Liver (tissue), 9 donors: ENCODE results near the gene ZNF488. TPM values are rescaled to one million over a fixed set of nuclear protein-coding genes. Genes with fewer than 3 reads are reported as not detected.

Source experiments
- DNase-seq: peaks from one replicate; pipeline ENCODE4 v3.0.0-alpha.2; 2017; ENCODE audit warnings: low spot score
- H3K27ac ChIP-seq, 2 donors: one replicate each; pipeline ENCODE4 v1.7.0; 2013; ENCODE audit warnings: inconsistent platforms in 2 of 2, low read length in 2 of 2, control low read depth in 1 of 2, low read depth in 1 of 2, mild to moderate bottlenecking in 1 of 2
- H3K27me3 ChIP-seq, 4 donors: one replicate each; pipeline versions ENCODE4 v1.6.1 to v1.7.0; 2013; ENCODE audit warnings: low read length in 3 of 4, inconsistent platforms in 1 of 4, mild to moderate bottlenecking in 1 of 4, moderate library complexity in 1 of 4; ENCODE audit not compliant: control insufficient read depth in 4 of 4, insufficient read depth in 4 of 4
- H3K36me3 ChIP-seq, 4 donors: one replicate each; pipeline versions ENCODE4 v1.6.1 to v1.7.0; 2013; ENCODE audit warnings: low read length in 3 of 4, mild to moderate bottlenecking in 3 of 4, low read depth in 1 of 4, moderate library complexity in 1 of 4; ENCODE audit not compliant: control insufficient read depth in 4 of 4, insufficient read depth in 3 of 4
- H3K4me1 ChIP-seq, 4 donors: one replicate each; pipeline versions ENCODE4 v1.6.1 to v1.7.0; 2013; ENCODE audit warnings: low read length in 3 of 4, mild to moderate bottlenecking in 3 of 4, moderate library complexity in 1 of 4; ENCODE audit not compliant: control insufficient read depth in 4 of 4, insufficient read depth in 4 of 4
- H3K4me3 ChIP-seq, 3 donors: one replicate each; pipeline versions ENCODE4 v1.6.1 to v1.7.0; 2013; ENCODE audit warnings: low read length in 3 of 3, control low read depth in 1 of 3, low read depth in 1 of 3, mild to moderate bottlenecking in 1 of 3
- H3K9ac ChIP-seq, 2 donors: one replicate each; pipeline ENCODE4 v1.7.0; 2013; ENCODE audit warnings: low read length in 2 of 2, mild to moderate bottlenecking in 2 of 2, moderate library complexity in 2 of 2, control low read depth in 1 of 2, low read depth in 1 of 2
- H3K9me3 ChIP-seq, 4 donors: one replicate each; pipeline versions ENCODE4 v1.6.1 to v1.7.0; 2013; ENCODE audit warnings: low read length in 3 of 4; ENCODE audit not compliant: control insufficient read depth in 4 of 4
- CTCF ChIP-seq: fragments of 150-350 bp; IDR thresholded peaks from 2 replicates; pipeline ENCODE4 v1.5.1; 2017; ENCODE audit warnings: improper control_type of control experiment, low read depth, low read length; ENCODE audit not compliant: missing input control
- EGR1 ChIP-seq, 2 donors: IDR thresholded peaks; 2 replicates each; pipeline ENCODE4 v1.6.1; 2016 to 2018; ENCODE audit warnings: antibody characterized with exemption in 2 of 2, low read depth in 2 of 2
- FOXA1 ChIP-seq: IDR thresholded peaks from 2 replicates; pipeline ENCODE4 v1.6.1; 2016; ENCODE audit warnings: antibody characterized with exemption
- FOXA2 ChIP-seq: IDR thresholded peaks from 2 replicates; pipeline ENCODE4 v1.6.1; 2016; ENCODE audit warnings: antibody characterized with exemption
- GABPA ChIP-seq, 2 donors: IDR thresholded peaks in 1 of 2; conservative IDR thresholded peaks in 1 of 2; 2 replicates each; pipeline ENCODE4 v1.6.1; 2016; ENCODE audit warnings: antibody characterized with exemption in 2 of 2, mild to moderate bottlenecking in 1 of 2, moderate library complexity in 1 of 2
- HNF4A ChIP-seq, 2 donors: conservative IDR thresholded peaks; 2 replicates each; pipeline ENCODE4 v1.6.1; 2016; ENCODE audit warnings: antibody characterized with exemption in 2 of 2, mild to moderate bottlenecking in 2 of 2
- JUND ChIP-seq, 2 donors: IDR thresholded peaks; 2 replicates each; pipeline ENCODE4 v1.6.1; 2016; ENCODE audit warnings: antibody characterized with exemption in 2 of 2
- MAX ChIP-seq: IDR thresholded peaks from 2 replicates; pipeline ENCODE4 v1.6.1; 2016; ENCODE audit warnings: antibody characterized with exemption
- NR2F2 ChIP-seq: IDR thresholded peaks from 2 replicates; pipeline ENCODE4 v1.6.1; 2016; ENCODE audit warnings: antibody characterized with exemption
- RAD21 ChIP-seq, 2 donors: IDR thresholded peaks; 2 replicates each; pipeline ENCODE4 v1.6.1; 2016; ENCODE audit warnings: antibody characterized with exemption in 2 of 2, mild to moderate bottlenecking in 2 of 2
- REST ChIP-seq: IDR thresholded peaks from 2 replicates; pipeline ENCODE4 v1.6.1; 2016; ENCODE audit warnings: antibody characterized with exemption, mild to moderate bottlenecking
- RXRA ChIP-seq, 2 donors: IDR thresholded peaks; 2 replicates each; pipeline ENCODE4 v1.6.1; 2017 to 2018; ENCODE audit warnings: antibody characterized with exemption in 2 of 2, mild to moderate bottlenecking in 1 of 2
- SP1 ChIP-seq: IDR thresholded peaks from 2 replicates; pipeline ENCODE4 v1.6.1; 2018; ENCODE audit warnings: antibody characterized with exemption, mild to moderate bottlenecking
- TAF1 ChIP-seq: conservative IDR thresholded peaks from 2 replicates; pipeline ENCODE4 v1.6.1; 2016; ENCODE audit warnings: antibody characterized with exemption, mild to moderate bottlenecking
- YY1 ChIP-seq: IDR thresholded peaks from 2 replicates; pipeline ENCODE4 v1.6.1; 2016; ENCODE audit warnings: antibody characterized with exemption, mild to moderate bottlenecking
- ZBTB33 ChIP-seq: IDR thresholded peaks from 2 replicates; pipeline ENCODE4 v1.6.1; 2016; ENCODE audit warnings: antibody characterized with exemption
- WGBS: extraction: QIAGEN DNeasy Blood & Tissue Kit; methylation state at CpG from one replicate; pipeline ENCODE4 v1.1.7; 2013; 5-methylcytosine and 5-hydroxymethylcytosine counted together
- polyA plus RNA-seq, 2 donors: library from polyadenylated mRNA; stranded (reverse) in 1 of 2; unstranded in 1 of 2; fragments of 200-250 nt in 1 of 2; fragments of >200 nt in 1 of 2; fragmentation: Nextera tagmentation in 1 of 2; extraction: Ambion mirVana in 1 of 2; gene quantifications; one replicate each; pipeline versions ENCODE4 v1.2.1 to v1.2.3, GENCODE V29; 2013 to 2015
- total RNA-seq, 2 donors: library from RNA; depleted of rRNA; stranded (reverse); fragments of >200 nt; gene quantifications; one replicate each; pipeline ENCODE4 v1.2.3, GENCODE V29; 2014
- donor health status: healthy.
- donor health status: healthy.
- donor health status: healthy.
- donor health status: healthy.
- donor health status: healthy.

Gene ZNF488
- total and polyA plus RNA-seq, 4 donors, result 0.02 to 0.09 TPM; not detected in 2

- TF ChIP-seq NR2F2, result no peak
- TF ChIP-seq FOXA1, result no peak
- no peak for TF ChIP-seq MAX
- no peak for TF ChIP-seq CTCF
- no peak for TF ChIP-seq EGR1 (IDR thresholded peaks at IDR 0.05; ENCODE audit: low read depth in 2 of 2)
- no peak for TF ChIP-seq SP1
- no peak for TF ChIP-seq HNF4A (conservative IDR thresholded peaks at IDR 0.05)
- no peak for TF ChIP-seq REST
- TF ChIP-seq YY1, result no peak
- no peak for TF ChIP-seq RAD21 (IDR thresholded peaks at IDR 0.05)
- TF ChIP-seq ZBTB33, result no peak
- TF ChIP-seq GABPA (IDR thresholded peaks at IDR 0.05 in 1 of 2, conservative IDR thresholded peaks at IDR 0.05 in 1 of 2), result no peak
- TF ChIP-seq RXRA (IDR thresholded peaks at IDR 0.05), result no peak
- no peak for TF ChIP-seq FOXA2
- TF ChIP-seq TAF1, result no peak
- WGBS, result 93% methylated on average over 3 of the region's 3 CpGs
- no peak for DNase-seq
- H3K36me3 ChIP-seq, result no peaks in the 10 kb centered on the region
- H3K27me3 ChIP-seq, result no peaks in the 10 kb centered on the region
- no peak overlapping the region for H3K4me3 ChIP-seq
- H3K9me3 ChIP-seq, result no peaks in the 10 kb centered on the region
- no peak overlapping the region for H3K9ac ChIP-seq
- no peak overlapping the region for H3K27ac ChIP-seq
- H3K4me1 ChIP-seq, result no peaks in the 10 kb centered on the region
Observed at GRCh38 chr10:47358457-47358856, 25.6 kb downstream of the ZNF488 start.

GRCh38 chr10:47357911-47358310, 26.2 kb downstream of the ZNF488 start:
- WGBS, result 96% methylated on average over 3 of the region's 3 CpGs

More at GRCh38 chr10:47357911-47358310, 26.2 kb downstream of the ZNF488 start:
- Histone ChIP-seq H3K4me1 (no peaks in the 10 kb centered on the region), H3K9ac (no peak overlapping the region), H3K27me3 (no peaks in the 10 kb centered on the region), H3K4me3 (no peak overlapping the region), H3K27ac (no peak overlapping the region), H3K36me3 (no peaks in the 10 kb centered on the region), H3K9me3 (no peaks in the 10 kb centered on the region)
- TF ChIP-seq EGR1 (IDR thresholded peaks at IDR 0.05; ENCODE audit: low read depth in 2 of 2) (no peak), ZBTB33 (no peak), TAF1 (no peak), HNF4A (conservative IDR thresholded peaks at IDR 0.05) (no peak), FOXA1 (no peak), RXRA (IDR thresholded peaks at IDR 0.05) (no peak), JUND (IDR thresholded peaks at IDR 0.05) (no peak), FOXA2 (no peak), YY1 (no peak)
- DNase-seq, result no peak
